GM20431 (cell line): ENCODE measurements around the gene NPTX1.

Experiments used
- in situ Hi-C: fragments of 300-500 bp; cut with MseI, MboI; formaldehyde crosslinking; loops from one replicate; pipeline ENCODE4 v1.15.0; 2020; ENCODE audit warnings: low sequenced_read_pairs; ENCODE audit not compliant: unreplicated experiment

The NPTX1 gene

GRCh38 chr17:80430446-80431245 lies 45.8 kb downstream of the NPTX1 start:
- in situ Hi-C loops = no loop called here

- in situ Hi-C loops = loop anchor here (10.0 kb wide), 2 partner anchors 145 to 555 kb away; no protein-coding TSS in a partner anchor
Measured at GRCh38 chr17:80429356-80430275, 46.8 kb downstream of the NPTX1 start.

GRCh38 chr17:80428796-80429195 lies 47.6 kb downstream of the NPTX1 start:
- in situ Hi-C loops = loop anchor here (10.0 kb wide), 2 partner anchors 146 to 556 kb away; no protein-coding TSS in a partner anchor

GRCh38 chr17:80428363-80428762 lies 48.0 kb downstream of the NPTX1 start:
- in situ Hi-C loops = loop anchor here (10.0 kb wide), 2 partner anchors 146 to 556 kb away; no protein-coding TSS in a partner anchor

GRCh38 chr17:80427366-80428282 lies 48.8 kb downstream of the NPTX1 start:
- in situ Hi-C loops = loop anchor here (10.0 kb wide), 2 partner anchors 147 to 557 kb away; no protein-coding TSS in a partner anchor

- in situ Hi-C loops = loop anchor here (10.0 kb wide), 2 partner anchors 148 to 558 kb away; no protein-coding TSS in a partner anchor
Measured at GRCh38 chr17:80426671-80427326, 49.6 kb downstream of the NPTX1 start.

GRCh38 chr17:80425835-80426426 lies 50.5 kb downstream of the NPTX1 start:
- in situ Hi-C loops = loop anchor here (10.0 kb wide), 2 partner anchors 149 to 559 kb away; no protein-coding TSS in a partner anchor

GRCh38 chr17:80424878-80425765 lies 51.3 kb downstream of the NPTX1 start:
- in situ Hi-C loops = loop anchor here (10.0 kb wide), 2 partner anchors 150 to 560 kb away; no protein-coding TSS in a partner anchor

GRCh38 chr17:80424261-80424660 lies 52.1 kb downstream of the NPTX1 start:
- in situ Hi-C loops = loop anchor here (10.0 kb wide), 2 partner anchors 151 to 561 kb away; no protein-coding TSS in a partner anchor

GRCh38 chr17:80423536-80424225 lies 52.7 kb downstream of the NPTX1 start:
- in situ Hi-C loops = loop anchor here (10.0 kb wide), 2 partner anchors 151 to 561 kb away; no protein-coding TSS in a partner anchor

GRCh38 chr17:80422981-80423380 lies 53.4 kb downstream of the NPTX1 start:
- in situ Hi-C loops = loop anchor here (10.0 kb wide), 2 partner anchors 152 to 562 kb away; no protein-coding TSS in a partner anchor

GRCh38 chr17:80422276-80422675 lies 54.1 kb downstream of the NPTX1 start:
- in situ Hi-C loops = loop anchor here (10.0 kb wide), 2 partner anchors 153 to 563 kb away; no protein-coding TSS in a partner anchor

- in situ Hi-C loops = loop anchor here (10.0 kb wide), 2 partner anchors 153 to 563 kb away; no protein-coding TSS in a partner anchor
Measured at GRCh38 chr17:80421381-80422090, 54.9 kb downstream of the NPTX1 start.

- in situ Hi-C loops = no loop called here
Measured at GRCh38 chr17:80419255-80419654, 57.2 kb downstream of the NPTX1 start.

- in situ Hi-C loops = no loop called here
Measured at GRCh38 chr17:80418589-80418988, 57.8 kb downstream of the NPTX1 start.
